NCI-H345 treated with DMSO at 0.1 percent for 48 hours (cell line): Measurements from ENCODE around the gene PPT1.
A peak's percentile ranks its signal among the peaks of the same experiment; 100 is the strongest.
"Not testable (repeated sequence)": the region's sequence is repeated elsewhere in the genome, so short reads cannot be mapped to it uniquely, and the experiment has no call there.

Source experiments
- DNase-seq: peaks from one replicate; lab custom pipeline; 2025; ENCODE audit not compliant: unreplicated experiment; lab: John Stamatoyannopoulos, UW

Gene PPT1

DNA sequence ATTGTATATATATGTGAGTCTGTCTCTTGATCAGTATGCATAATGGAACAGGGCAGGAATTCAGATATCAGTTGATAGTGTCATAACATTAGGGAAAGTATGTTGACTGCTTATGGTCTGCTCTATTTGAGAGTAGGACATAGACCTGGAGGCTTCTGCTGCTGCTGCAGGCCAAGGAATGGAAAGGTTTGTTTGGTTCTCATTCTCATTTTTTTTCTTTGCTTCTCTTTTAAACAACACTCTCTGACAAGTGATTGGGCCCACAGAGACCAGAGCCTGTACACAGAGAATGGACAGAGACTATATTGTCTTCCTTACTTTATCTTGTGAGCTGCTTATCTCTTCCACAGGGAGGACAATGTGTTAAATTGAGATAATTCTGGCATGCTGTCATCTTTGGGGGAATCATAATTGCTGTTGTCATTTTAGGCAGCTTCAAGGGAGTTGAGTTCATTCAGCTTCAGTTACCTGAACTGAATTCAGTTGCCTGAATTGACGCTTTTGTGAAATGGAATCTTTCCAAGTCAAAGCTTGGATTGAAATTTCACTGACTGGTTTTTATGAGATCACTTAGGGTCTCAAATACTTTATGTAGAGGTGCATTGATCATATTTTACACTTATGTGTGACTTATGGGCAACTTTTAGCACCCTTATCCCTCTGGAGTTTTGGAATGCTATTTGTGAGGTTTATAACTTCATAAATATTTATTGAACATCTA, 39.6 kb downstream of the PPT1 start:
- no peak for DNase-seq

DNA sequence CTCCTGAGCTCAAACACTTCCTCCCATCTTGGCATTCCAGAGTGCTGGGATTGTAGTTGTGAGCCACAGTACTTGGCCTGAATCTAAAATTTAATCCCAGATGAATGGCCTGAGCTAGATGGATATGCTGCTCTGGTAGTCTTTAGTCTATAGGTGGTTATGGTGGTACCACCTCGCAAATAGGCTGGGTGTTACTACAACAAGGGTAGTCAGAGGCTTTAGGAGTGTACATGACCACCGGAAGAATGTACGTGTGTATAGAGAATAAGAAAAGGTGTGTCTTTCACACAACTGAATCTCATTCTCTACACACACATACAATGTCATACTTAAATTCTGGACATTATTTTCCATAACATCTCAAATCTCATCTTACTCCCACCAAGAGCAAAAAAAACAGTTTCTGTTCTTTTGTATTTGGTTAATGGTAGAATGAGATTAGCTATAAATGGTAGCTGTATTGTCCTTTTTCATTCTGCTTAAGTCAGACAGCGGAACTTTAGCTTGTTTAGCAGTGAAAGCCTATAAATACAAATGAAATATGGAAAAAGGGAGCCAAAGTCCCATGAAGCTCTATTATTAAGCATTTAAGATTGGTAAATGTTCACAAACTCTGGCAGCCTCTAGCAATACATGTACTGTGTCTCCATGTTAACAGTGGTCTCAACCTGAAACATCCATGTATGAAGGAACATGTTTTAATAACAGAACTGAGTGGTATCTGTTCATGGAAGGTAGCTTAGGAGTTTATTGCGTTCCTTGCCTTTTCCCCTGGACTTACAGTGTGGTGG, 40.3 kb downstream of the PPT1 start:
- DNase-seq = no peak

DNA sequence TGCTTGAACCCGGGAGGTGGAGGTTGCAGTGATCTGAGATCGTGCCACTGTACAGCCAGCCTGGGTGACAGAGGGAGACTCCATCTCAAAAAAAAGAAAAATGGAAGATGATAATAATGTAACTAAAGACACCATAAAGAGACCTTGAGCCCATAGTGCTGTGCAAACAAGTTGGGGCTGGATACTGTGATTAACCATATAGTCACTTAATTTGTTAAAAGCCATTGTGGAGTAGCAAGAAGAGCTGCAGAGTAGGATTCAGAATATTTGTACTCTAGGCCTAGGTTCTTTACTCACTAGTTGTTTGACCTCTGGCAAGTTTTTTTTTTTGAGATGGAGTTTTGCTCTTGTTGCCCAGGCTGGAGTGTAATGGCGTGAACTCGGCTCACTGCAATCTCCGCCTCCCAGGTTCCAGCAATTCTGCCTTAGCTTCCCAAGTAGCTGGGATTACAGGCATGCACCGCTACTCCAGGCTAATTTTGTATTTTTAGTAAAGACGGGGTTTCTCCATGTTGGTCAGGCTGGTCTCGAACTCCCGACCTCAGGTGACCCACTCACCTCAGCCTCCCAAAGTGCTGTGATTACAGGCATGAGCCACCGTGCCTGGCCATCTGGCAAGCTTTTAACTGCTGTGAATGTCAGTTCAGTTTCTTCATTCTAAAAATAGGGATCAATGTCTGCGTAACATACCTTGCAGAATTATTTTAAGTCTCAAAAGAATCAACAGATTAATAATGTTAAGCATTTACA, 43.7 kb downstream of the PPT1 start:
- no peak for DNase-seq

DNA sequence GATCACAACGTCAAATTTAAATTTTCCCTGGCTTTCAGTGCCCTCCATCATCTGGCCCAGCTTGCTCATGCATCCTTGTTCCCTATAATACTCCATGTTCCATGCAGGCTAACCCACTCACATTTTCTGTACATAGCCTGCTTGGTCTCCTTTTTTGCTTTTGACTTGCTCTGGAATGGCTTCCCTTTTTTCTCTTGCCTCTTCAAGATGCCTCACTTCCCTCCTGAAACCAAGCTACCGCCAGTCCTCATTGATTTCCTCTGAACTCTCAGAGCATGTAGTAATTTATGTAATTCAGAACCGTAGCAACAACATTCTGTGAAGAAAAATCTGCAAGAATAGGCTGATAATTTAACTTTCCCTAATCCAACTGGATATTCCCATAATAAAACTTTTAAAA, 46.2 kb downstream of the PPT1 start:
- no peak for DNase-seq

DNA sequence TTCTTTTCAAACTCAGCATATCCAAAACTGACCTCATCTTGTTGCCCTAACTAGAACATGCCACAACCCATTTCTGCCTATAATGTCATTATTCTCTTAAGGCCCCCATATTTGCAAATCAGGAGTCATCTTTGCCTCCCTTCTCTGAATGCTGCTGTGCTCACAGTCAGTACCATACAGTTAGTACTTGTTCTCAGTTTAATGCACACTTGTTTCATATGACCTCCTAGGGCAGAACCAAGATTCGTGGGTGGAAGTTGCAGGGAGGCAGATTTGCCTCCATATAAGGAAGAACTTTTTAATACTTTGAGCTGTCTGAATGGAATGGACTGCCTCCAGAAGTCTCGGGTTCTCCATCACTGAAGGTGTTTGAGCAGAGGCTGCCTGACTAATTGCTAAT, 47.3 kb downstream of the PPT1 start:
- DNase-seq = no peak

DNA sequence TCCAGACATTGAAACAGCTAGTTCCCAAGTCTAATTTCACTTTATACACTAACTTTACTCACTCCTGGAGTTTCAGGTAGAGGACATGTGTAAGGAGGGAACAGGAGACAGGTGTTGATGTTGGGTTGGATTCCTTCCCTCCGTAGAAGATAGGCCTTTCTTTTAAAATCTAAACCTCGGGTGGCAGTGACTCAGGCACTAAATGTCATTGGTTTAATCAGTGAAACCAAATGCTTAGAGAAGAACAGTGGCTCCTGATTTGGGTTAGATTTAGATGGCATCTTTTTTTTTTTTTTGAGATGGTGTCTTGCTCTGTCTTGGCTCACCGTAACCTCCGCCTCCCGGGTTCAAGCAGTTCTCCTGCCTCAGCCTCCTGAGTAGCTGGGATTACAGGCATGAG, 49.3 kb downstream of the PPT1 start:
- no peak for DNase-seq

DNA sequence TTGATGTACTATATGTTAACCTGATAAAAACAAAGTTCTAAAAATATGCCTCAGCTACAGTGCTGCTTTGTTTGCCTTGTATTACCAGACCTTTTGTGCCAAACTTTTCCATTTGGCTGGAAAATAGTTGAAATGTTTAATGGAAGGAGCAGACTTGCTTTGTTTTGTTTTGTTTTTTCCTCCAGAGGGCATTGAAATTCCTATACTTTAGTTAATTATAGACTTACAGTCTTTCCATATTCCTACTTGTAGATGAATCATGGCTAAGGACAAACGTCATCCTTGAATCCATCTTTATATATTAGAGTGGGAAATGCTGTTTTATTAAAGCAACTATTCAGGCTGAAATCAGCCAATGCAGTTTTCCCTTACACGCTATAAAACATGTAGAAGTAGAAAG, 49.8 kb downstream of the PPT1 start:
- DNase-seq = no peak

DNA sequence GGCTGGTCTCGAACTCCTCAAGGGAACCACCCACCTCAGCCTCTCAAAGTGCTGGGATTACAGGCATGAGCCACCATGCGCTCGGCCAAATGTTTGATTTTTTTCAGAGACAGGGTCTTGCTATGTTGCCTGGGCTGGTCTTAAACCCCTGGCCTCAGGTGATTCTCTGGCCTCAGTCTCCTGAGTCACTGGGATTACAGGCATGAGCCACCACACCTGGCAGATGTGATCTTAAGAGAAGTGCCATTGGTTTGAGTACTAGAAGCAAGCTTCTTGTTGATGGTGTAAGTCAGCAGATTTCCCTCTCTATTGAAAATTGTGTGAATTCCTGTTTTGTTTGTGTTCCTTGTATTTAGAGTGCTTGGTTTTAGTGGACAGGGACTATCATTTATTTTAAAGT, 51.3 kb downstream of the PPT1 start:
- no peak for DNase-seq

DNA sequence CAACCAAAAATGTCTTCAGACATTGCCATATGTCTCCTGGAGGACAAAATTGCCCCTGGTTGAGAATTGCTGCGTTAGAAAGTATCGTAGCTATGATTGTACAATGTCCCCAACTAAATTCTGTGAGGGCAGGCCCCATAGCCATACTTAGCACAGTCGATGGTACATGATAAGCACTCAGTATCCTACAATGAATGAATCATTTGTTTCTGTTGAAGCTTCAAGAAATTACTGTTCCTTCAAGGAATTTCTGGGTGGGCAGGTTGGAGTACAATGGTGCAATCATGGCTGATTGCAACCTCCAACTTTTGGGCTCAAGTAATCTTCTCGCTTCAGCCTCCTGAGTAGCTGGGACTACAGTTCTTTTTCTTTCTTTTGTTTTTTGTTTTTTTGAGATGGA, 51.9 kb downstream of the PPT1 start:
- DNase-seq = no peak

DNA sequence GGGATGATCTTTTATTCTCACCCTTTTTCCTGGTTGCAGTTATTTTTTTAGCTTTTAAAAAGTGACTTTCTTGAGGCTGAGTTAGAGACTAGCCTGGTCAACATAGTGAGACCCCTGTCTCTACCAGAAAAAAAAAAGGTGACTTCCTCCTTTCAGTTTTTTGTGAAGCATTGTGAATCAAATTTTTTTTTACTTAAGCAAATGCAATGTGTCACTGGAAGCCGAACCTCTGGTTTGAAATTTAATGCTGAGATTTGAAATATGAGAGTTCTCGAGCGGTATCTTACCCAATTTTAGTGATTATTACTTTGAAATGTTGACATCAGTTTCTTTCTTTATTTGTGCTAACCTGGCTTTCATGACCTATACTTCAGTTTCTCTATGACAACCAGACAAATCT, 52.9 kb downstream of the PPT1 start:
- DNase-seq = no peak

DNA sequence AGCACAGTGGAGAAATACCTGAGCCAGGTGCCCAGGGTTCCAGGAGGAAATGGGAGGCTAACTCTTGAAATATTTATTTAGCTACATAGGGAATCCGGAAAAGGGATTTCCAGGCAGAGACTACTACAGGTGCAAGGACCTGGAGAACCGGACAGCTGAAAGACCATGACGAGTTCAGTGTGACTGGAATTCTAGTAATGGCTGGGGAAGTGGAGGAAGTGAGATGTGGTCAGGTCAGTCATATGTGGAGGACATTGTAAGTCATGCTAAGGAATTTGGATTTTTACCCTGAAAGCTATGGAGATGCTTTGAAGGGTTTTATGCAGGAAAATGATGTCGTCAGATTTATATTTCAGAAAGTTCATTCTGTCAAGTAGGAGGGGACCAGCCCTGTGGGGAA, 54.7 kb downstream of the PPT1 start:
- no peak for DNase-seq

DNA sequence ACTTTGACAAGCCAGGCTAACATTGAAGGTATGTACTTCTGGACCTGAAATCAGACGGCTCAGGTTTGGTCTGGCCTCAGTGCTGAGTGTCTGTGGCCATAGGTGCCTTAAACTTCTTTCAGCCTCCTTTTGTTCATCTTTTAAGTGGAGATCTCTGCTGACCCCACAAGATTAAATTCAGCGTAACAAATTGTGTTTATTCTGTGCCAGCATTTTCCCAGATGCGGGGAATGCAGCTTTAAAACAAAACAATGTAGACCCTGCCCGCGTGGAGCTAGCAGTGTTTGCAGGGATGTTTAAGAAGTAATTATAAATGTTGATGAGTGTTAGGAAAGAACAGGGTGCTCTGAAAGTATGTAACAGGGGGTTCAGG, 55.6 kb downstream of the PPT1 start:
- no peak for DNase-seq

DNA sequence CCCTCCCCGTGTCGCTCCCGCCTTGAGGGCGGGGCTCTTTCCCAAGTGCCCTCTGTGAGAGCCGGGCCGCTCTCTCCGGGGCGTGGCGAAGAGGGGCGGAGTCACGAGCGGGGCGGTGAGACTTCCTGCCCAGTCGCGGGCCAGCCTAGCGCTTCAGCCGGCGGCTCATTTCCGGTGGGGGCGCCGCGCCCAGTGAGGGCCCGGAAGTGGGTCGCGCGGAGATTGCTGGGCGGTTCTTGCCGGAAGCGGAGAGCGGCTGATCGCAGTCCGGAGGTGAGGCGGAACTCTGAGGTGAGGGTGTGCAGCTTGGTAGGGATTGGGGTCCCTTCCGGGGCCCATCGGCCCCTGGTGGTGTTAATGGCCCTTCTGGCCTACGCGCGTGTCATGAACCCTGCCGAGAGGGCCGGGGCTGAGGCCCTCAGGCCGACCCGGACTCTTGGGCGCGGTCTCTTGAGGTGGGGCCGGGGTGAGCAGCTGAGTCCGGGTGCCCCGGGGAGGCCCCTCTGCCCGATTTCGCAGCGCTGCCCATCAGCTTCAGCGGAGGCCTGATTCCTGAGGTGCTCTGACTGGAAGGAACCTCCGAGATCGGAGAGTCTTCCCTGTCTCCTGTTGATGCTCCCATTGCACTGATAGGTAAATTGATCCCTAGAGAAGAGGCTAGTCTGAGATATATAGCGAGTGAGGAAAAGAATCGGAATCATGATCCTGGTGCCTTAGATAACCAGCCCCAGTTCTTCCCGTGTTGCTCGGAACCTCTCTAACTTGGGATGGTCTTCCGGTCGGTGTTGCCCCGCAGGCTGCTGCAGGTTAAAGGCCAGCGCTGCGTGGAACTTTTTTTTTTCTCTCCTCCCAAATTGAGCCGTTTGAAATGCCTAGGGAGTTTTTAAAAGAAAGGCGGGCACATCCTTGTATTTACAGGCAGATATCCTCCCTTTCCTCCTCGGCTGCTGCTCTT, 56.3 kb downstream of the PPT1 start, which contains the start of gene CAP1:
Gene CAP1 (plus strand): TSS at position 219 of the 955 bp plus-strand sequence. CDS start 18,618 bp downstream, outside the sequence.
- DNase-seq = peak; percentile 96

DNA sequence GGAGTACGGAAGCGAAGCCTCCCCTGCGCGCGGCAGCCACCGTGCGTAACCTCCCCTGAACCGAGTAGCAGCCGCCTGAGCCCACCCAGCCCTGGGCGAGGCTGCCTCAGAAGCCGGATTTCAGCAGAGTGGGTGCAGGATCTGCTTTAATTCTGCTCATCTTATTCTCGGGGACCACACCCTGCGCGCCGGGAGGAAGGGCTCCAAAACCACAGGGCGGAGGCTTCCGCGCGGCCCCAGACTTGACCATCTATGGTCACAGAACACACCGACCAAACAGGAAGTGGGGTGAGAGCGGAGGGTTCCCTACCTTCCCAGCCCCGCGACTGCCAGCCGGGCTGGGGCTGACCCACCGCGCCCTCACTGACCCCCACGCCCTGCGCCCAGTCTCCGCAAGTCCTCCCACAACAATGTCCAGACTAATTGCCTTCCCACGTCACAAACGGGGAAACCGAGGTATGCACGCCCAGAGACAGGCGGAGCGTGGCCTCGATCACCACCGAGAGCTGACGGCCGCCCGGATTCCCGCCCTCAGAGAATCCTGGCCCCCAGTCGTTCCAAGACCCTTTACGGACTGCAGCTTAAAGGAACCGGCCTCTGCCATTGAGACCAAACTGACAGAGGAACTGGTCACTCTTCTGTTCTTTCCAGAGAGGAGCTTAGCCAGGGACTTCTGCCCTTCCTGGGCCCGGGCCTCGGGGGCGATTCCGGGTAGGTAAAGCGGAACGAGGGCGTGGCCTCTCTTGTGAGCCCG, 57.1 kb downstream of the PPT1 start:
- DNase-seq = no peak

DNA sequence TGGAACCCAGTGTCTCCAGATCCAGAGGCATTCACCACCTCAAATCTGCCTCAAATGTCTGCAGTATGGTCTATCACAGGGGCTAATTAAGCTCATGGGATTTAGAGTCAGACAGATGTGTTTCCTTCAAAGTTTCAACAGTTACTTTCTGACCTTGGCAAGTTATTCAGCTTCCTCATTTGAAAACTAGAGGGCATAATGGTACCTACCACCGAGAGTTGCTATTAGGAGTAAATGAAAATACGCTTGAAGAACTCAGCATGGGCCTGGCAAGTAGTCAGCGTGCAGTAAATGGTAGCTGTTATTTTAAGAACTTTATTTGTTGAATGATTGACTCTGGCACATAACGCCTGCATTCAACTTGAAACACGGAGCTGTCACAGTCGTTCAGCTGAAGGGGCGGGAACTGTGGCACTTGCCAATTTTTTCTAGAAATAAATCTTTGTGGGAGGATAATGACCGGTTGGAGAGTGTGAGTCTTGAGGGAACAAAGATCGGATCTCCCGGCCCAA, 57.8 kb downstream of the PPT1 start:
- DNase-seq = peak; percentile 19

DNA sequence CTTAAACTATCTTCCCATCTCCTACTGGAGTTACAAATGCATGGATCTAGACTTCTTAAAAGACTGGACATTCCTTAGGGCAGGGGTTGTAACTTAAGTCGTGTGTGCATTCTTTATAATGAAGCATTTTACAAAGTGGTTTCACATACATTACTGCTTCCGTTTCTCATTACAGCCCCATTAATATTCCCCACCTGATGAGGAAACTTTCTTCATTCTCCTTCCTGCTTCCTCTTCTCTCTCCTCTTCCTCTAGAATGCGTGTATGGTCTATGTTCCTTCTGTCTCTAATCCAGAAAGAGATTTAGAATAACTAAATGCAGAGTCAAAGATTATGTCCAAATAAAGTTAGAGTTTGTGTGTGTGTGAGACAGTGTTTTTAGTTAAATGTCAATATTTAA, 58.4 kb downstream of the PPT1 start:
- DNase-seq = no peak

DNA sequence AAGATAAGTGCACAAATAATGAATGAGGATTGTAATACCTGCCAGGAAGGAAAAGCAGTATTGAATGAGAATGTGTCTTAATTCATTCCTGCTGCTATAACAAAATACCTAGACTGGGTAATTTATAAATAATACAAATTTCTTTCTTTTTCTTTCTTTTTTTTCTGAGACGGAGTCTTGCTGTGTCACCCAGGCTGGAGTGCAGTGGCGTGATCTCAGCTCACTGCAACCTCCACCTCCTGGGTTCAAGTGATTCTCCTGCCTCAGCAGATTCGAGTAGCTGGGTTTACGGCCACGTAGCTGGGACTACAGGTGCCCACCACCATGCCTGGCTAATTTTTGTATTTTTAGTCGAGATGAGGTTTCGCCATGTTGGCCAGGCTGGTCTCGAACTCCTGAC, 59.8 kb downstream of the PPT1 start:
- not testable (repeated sequence) for DNase-seq

DNA sequence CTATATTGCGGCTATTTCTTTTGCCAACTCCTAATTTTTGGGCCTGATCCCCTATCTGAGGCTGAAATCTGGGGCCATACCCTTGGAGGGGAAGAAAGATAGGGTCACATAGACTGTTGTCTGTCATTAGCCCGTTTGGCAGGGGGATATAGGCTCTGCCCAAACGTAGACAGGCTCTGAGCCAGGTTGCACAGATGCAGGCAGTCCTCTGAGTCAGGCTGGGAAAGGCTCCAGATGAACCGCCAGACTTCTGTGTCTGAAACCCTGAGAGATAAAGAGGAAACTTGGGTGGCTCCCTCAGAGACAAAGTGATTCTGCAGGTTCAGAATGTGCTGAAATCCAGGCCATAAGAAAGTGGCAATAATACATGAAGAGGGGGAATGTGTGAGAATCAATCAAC, 60.5 kb downstream of the PPT1 start:
- DNase-seq = no peak

DNA sequence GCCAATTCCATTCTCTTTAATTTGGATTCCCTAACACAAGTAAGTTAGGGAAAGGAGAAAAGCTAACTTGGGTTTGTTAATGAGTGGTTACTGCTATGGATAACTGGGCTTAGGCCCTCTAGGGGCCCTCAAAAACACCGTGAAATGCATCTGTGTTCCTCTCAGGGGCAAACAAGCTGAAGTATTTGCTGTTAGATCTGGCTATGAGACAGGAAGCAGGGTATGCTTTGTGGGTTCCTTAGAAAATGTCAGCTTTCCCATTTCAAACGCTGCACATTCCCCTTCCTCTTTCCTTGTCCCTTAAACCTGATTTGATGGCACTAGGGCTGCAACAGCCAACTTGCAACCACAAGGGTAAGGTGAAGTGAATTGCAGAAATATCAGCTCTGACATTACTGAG, 62.2 kb downstream of the PPT1 start:
- DNase-seq = no peak
